Hepatocyte (in vitro differentiated cells): Measurements from ENCODE around the gene EMC8.

Experiments
- EZH2 ChIP-seq: fragments of 200-600 bp; sonication (generic); IDR thresholded peaks from 2 replicates; pipeline ENCODE4 v1.6.1; 2016; ENCODE audit warnings: antibody characterized with exemption, mild to moderate bottlenecking, borderline replicate concordance
- EZH2phosphoT487 ChIP-seq: fragments of 200-600 bp; sonication (generic); IDR thresholded peaks from one replicate; pipeline ENCODE4 v1.6.1; 2018; ENCODE audit warnings: antibody characterized with exemption, mild to moderate bottlenecking, low read depth, moderate library complexity; ENCODE audit not compliant: unreplicated experiment, severe bottlenecking
- TF ChIP-seq, protein P1 (sequence below): fragments of 200-600 bp; sonication (generic); IDR thresholded peaks from 2 replicates; pipeline ENCODE4 v1.5.1; 2016; ENCODE audit warnings: antibody characterized with exemption, mild to moderate bottlenecking; ENCODE audit not compliant: poor library complexity

DNA sequence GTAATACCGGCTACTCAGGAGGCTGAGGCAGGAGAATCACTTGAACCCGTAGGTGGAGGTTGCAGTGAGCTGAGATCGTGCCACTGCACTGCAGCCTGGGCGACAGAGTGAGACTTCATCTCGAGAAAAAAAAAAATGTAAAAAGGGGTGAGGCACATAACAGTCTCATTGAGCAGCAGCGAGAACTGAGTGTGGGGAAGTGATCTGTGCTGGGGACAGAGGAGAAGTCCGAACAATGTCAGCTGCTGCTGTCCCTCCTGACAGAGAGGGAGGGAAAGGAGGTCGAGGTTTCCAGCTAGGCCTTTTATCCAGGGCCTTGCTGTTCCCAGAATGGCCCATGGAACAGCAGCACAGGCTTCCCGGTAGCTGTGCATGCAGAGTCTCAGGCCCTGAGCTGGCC is 62.4 kb downstream of the EMC8 start:
- TF ChIP-seq, protein P1, sequence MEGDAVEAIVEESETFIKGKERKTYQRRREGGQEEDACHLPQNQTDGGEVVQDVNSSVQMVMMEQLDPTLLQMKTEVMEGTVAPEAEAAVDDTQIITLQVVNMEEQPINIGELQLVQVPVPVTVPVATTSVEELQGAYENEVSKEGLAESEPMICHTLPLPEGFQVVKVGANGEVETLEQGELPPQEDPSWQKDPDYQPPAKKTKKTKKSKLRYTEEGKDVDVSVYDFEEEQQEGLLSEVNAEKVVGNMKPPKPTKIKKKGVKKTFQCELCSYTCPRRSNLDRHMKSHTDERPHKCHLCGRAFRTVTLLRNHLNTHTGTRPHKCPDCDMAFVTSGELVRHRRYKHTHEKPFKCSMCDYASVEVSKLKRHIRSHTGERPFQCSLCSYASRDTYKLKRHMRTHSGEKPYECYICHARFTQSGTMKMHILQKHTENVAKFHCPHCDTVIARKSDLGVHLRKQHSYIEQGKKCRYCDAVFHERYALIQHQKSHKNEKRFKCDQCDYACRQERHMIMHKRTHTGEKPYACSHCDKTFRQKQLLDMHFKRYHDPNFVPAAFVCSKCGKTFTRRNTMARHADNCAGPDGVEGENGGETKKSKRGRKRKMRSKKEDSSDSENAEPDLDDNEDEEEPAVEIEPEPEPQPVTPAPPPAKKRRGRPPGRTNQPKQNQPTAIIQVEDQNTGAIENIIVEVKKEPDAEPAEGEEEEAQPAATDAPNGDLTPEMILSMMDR = no peak
- TF ChIP-seq EZH2phosphoT487 = no peak
- TF ChIP-seq EZH2 = no peak
